Globus pallidus (tissue), 1 donor: ENCODE data around the gene WNT8A.

Experiments used
- DNase-seq: peaks from one replicate; pipeline ENCODE4 v3.0.0-alpha.2; 2015; ENCODE audit warnings: low spot score

The WNT8A gene

GRCh38 chr5:138140268-138140667, 56.4 kb downstream of the WNT8A start:
- DNase-seq = no peak
